Measurements from ENCODE around the gene GDF10.

DNA sequence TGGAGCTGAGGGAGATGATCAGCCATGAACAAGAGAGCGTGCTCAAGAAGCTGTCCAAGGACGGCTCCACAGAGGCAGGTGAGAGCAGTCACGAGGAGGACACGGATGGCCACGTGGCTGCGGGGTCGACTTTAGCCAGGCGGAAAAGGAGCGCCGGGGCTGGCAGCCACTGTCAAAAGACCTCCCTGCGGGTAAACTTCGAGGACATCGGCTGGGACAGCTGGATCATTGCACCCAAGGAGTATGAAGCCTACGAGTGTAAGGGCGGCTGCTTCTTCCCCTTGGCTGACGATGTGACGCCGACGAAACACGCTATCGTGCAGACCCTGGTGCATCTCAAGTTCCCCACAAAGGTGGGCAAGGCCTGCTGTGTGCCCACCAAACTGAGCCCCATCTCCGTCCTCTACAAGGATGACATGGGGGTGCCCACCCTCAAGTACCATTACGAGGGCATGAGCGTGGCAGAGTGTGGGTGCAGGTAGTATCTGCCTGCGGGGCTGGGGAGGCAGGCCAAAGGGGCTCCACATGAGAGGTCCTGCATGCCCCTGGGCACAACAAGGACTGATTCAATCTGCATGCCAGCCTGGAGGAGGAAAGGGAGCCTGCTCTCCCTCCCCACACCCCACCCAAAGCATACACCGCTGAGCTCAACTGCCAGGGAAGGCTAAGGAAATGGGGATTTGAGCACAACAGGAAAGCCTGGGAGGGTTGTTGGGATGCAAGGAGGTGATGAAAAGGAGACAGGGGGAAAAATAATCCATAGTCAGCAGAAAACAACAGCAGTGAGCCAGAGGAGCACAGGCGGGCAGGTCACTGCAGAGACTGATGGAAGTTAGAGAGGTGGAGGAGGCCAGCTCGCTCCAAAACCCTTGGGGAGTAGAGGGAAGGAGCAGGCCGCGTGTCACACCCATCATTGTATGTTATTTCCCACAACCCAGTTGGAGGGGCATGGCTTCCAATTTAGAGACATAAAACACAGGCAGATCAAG lies 25.6 kb downstream of the GDF10 start:
- TF ChIP-seq, protein P1, sequence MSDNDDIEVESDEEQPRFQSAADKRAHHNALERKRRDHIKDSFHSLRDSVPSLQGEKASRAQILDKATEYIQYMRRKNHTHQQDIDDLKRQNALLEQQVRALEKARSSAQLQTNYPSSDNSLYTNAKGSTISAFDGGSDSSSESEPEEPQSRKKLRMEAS (IDR thresholded peaks at IDR 0.05), result no peak
- TF ChIP-seq EP300 (IDR thresholded peaks at IDR 0.05; ENCODE audit: low read depth in 2 of 2, low read length in 2 of 2), result no peak
- no peak for TF ChIP-seq EP300 (CRISPR knock-in tag; IDR thresholded peaks at IDR 0.05; ENCODE audit: borderline replicate concordance)
- no peak for TF ChIP-seq SMC3 (IDR thresholded peaks at IDR 0.05; ENCODE audit: low read length)
- TF ChIP-seq, protein P2, sequence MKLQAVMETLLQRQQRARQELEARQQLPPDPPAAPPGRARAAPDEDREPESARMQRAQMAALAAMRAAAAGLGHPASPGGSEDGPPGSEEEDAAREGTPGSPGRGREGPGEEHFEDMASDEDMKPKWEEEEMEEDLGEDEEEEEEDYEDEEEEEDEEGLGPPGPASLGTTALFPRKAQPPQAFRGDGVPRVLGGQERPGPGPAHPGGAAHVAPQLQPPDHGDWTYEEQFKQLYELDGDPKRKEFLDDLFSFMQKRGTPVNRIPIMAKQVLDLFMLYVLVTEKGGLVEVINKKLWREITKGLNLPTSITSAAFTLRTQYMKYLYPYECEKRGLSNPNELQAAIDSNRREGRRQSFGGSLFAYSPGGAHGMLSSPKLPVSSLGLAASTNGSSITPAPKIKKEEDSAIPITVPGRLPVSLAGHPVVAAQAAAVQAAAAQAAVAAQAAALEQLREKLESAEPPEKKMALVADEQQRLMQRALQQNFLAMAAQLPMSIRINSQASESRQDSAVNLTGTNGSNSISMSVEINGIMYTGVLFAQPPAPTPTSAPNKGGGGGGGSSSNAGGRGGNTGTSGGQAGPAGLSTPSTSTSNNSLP (IDR thresholded peaks at IDR 0.05; ENCODE audit: low read depth, low read length), result no peak
- no peak for TF ChIP-seq FOXP1 (IDR thresholded peaks at IDR 0.05)
- TF ChIP-seq FOXP1 (CRISPR knock-in tag; IDR thresholded peaks at IDR 0.05), result no peak
- no peak for TF ChIP-seq IKZF1 (IDR thresholded peaks at IDR 0.05)
- TF ChIP-seq, protein P3, sequence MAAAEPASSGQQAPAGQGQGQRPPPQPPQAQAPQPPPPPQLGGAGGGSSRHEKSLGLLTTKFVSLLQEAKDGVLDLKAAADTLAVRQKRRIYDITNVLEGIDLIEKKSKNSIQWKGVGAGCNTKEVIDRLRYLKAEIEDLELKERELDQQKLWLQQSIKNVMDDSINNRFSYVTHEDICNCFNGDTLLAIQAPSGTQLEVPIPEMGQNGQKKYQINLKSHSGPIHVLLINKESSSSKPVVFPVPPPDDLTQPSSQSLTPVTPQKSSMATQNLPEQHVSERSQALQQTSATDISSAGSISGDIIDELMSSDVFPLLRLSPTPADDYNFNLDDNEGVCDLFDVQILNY (CRISPR knock-in tag; conservative IDR thresholded peaks at IDR 0.05), result no peak
- TF ChIP-seq POLR2A (IDR thresholded peaks at IDR 0.05; ENCODE audit: insufficient read depth in 1 of 2, low read depth in 2 of 2, low read length in 2 of 2), result no peak
- TF ChIP-seq, protein P4, sequence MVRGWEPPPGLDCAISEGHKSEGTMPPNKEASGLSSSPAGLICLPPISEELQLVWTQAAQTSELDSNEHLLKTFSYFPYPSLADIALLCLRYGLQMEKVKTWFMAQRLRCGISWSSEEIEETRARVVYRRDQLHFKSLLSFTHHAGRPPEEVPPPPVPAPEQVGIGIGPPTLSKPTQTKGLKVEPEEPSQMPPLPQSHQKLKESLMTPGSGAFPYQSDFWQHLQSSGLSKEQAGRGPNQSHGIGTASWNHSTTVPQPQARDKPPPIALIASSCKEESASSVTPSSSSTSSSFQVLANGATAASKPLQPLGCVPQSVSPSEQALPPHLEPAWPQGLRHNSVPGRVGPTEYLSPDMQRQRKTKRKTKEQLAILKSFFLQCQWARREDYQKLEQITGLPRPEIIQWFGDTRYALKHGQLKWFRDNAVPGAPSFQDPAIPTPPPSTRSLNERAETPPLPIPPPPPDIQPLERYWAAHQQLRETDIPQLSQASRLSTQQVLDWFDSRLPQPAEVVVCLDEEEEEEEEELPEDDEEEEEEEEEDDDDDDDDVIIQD (CRISPR knock-in tag; IDR thresholded peaks at IDR 0.05; ENCODE audit: low read depth), result no peak
- TF ChIP-seq, protein P5, sequence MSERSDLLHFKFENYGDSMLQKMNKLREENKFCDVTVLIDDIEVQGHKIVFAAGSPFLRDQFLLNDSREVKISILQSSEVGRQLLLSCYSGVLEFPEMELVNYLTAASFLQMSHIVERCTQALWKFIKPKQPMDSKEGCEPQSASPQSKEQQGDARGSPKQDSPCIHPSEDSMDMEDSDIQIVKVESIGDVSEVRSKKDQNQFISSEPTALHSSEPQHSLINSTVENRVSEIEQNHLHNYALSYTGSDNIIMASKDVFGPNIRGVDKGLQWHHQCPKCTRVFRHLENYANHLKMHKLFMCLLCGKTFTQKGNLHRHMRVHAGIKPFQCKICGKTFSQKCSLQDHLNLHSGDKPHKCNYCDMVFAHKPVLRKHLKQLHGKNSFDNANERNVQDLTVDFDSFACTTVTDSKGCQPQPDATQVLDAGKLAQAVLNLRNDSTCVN (CRISPR knock-in tag; IDR thresholded peaks at IDR 0.05; ENCODE audit: borderline replicate concordance), result no peak
- TF ChIP-seq, protein P6, sequence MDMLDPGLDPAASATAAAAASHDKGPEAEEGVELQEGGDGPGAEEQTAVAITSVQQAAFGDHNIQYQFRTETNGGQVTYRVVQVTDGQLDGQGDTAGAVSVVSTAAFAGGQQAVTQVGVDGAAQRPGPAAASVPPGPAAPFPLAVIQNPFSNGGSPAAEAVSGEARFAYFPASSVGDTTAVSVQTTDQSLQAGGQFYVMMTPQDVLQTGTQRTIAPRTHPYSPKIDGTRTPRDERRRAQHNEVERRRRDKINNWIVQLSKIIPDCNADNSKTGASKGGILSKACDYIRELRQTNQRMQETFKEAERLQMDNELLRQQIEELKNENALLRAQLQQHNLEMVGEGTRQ (IDR thresholded peaks at IDR 0.05; ENCODE audit: low read depth, low read length), result no peak
- TF ChIP-seq, protein P6 (CRISPR knock-in tag; IDR thresholded peaks at IDR 0.05; ENCODE audit: borderline replicate concordance), result no peak
- TF ChIP-seq, protein P7, sequence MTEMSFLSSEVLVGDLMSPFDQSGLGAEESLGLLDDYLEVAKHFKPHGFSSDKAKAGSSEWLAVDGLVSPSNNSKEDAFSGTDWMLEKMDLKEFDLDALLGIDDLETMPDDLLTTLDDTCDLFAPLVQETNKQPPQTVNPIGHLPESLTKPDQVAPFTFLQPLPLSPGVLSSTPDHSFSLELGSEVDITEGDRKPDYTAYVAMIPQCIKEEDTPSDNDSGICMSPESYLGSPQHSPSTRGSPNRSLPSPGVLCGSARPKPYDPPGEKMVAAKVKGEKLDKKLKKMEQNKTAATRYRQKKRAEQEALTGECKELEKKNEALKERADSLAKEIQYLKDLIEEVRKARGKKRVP (CRISPR knock-in tag; IDR thresholded peaks at IDR 0.05), result no peak
- TF ChIP-seq RFX5 (IDR thresholded peaks at IDR 0.05; ENCODE audit: low read depth, low read length), result no peak
- TF ChIP-seq ELF4 (CRISPR knock-in tag; IDR thresholded peaks at IDR 0.05; ENCODE audit: borderline replicate concordance), result no peak

Data from HepG2 (cell line).